ENCODE measurements around the gene SLC27A2.
A peak's percentile ranks its signal among the peaks of the same experiment; 100 is the strongest.

Gene SLC27A2

DNA sequence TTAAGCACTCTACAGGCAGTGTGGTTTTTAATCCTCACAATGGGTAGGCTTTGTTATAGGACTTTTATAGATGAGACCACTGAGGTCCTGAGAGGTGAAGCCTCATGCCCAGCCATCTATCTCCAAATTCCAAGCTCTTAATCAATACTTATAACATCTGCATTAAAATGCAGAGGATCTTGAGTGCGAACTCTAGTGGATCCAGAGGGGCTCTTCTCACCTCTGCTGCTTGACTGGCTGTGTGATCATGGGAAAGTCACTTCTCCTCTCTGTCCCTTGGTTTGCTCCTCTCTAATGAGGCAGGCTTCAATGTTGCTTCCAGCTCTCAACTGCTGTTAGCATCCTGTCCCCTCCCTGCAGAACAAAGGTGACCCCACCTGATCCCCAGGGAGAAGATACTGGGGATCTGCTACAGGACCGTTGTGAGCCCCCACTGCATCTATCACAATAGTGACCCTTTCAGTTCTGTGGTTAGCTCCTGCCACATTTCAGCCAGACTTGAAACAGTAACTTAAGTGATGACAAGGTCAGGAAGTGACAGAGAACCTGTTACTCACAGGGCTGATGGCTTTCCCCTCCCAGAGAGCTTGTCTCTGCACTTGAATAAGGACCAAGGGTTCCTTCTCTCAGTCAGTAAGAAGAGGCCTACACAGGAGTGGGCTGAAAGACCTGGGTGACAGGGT, 1.3 kb downstream of the SLC27A2 start:
- H2AFZ ChIP-seq (ENCODE audit: low read depth, low read length, severe bottlenecking), result no peak overlapping the region
- H3K27me3 ChIP-seq (ENCODE audit: low read length), result no peaks in the 10 kb centered on the region
- no peak overlapping the region for H3K9ac ChIP-seq (ENCODE audit: low read length)
- H3K9me3 ChIP-seq (ENCODE audit: insufficient read depth, low read length), result no peaks in the 10 kb centered on the region
- no peaks in the 10 kb centered on the region for H4K20me1 ChIP-seq (ENCODE audit: low read depth, low read length)
- H3K79me2 ChIP-seq (ENCODE audit: insufficient read depth, low read length), result no peaks in the 10 kb centered on the region
- H3K27ac ChIP-seq (ENCODE audit: low read depth, low read length), result no peak overlapping the region
- H3K4me3 ChIP-seq (ENCODE audit: insufficient read depth, low read length, poor library complexity, severe bottlenecking), result peak overlapping the region; percentile 26
- no peaks in the 10 kb centered on the region for H3K9me2 ChIP-seq (replicated peaks; ENCODE audit: insufficient read depth, low read length)
- H3F3A ChIP-seq (ENCODE audit: insufficient read depth), result no peaks in the 10 kb centered on the region
- peak overlapping the region; percentile 42 for H3K4me2 ChIP-seq (ENCODE audit: low read depth, low read length, poor library complexity, severe bottlenecking)
- no peaks in the 10 kb centered on the region for H3K36me3 ChIP-seq (ENCODE audit: low read length)
- no peak for TF ChIP-seq EZH2phosphoT487 (conservative IDR thresholded peaks at IDR 0.05; ENCODE audit: low read length)
- no peak for TF ChIP-seq CTCF (IDR thresholded peaks at IDR 0.05; ENCODE audit: insufficient read depth, low read length, poor library complexity, severe bottlenecking)

GRCh38 chr15:50184863-50185504, 3.0 kb downstream of the SLC27A2 start:
- H2AFZ ChIP-seq (ENCODE audit: low read depth, low read length, severe bottlenecking), result no peak overlapping the region
- no peak for TF ChIP-seq EZH2phosphoT487 (conservative IDR thresholded peaks at IDR 0.05; ENCODE audit: low read length)

GRCh38 chr15:50186090-50186489, 4.1 kb downstream of the SLC27A2 start:
- H3K4me2 ChIP-seq (ENCODE audit: low read depth, low read length, poor library complexity, severe bottlenecking), result no peak overlapping the region
- H3K4me3 ChIP-seq (ENCODE audit: insufficient read depth, low read length, poor library complexity, severe bottlenecking), result no peak overlapping the region
- H3K79me2 ChIP-seq (ENCODE audit: insufficient read depth, low read length), result no peaks in the 10 kb centered on the region
- no peaks in the 10 kb centered on the region for H3F3A ChIP-seq (ENCODE audit: insufficient read depth)
- no peak overlapping the region for H2AFZ ChIP-seq (ENCODE audit: low read depth, low read length, severe bottlenecking)
- H3K27me3 ChIP-seq (ENCODE audit: low read length), result no peaks in the 10 kb centered on the region
- H4K20me1 ChIP-seq (ENCODE audit: low read depth, low read length), result no peaks in the 10 kb centered on the region
- no peaks in the 10 kb centered on the region for H3K36me3 ChIP-seq (ENCODE audit: low read length)
- no peak overlapping the region for H3K27ac ChIP-seq (ENCODE audit: low read depth, low read length)
- no peak for TF ChIP-seq EZH2phosphoT487 (conservative IDR thresholded peaks at IDR 0.05; ENCODE audit: low read length)
- TF ChIP-seq CTCF (IDR thresholded peaks at IDR 0.05; ENCODE audit: insufficient read depth, low read length, poor library complexity, severe bottlenecking), result no peak
- no peaks in the 10 kb centered on the region for H3K9me3 ChIP-seq (ENCODE audit: insufficient read depth, low read length)
- H3K9ac ChIP-seq (ENCODE audit: low read length), result no peak overlapping the region
- H3K9me2 ChIP-seq (replicated peaks; ENCODE audit: insufficient read depth, low read length), result no peaks in the 10 kb centered on the region

More at GRCh38 chr15:50184863-50185504, 3.0 kb downstream of the SLC27A2 start:
- no peak overlapping the region for H3K4me3 ChIP-seq (ENCODE audit: insufficient read depth, low read length, poor library complexity, severe bottlenecking)
- no peaks in the 10 kb centered on the region for H4K20me1 ChIP-seq (ENCODE audit: low read depth, low read length)
- H3K9ac ChIP-seq (ENCODE audit: low read length), result no peak overlapping the region
- H3K4me2 ChIP-seq (ENCODE audit: low read depth, low read length, poor library complexity, severe bottlenecking), result no peak overlapping the region
- no peaks in the 10 kb centered on the region for H3K36me3 ChIP-seq (ENCODE audit: low read length)
- H3K9me2 ChIP-seq (replicated peaks; ENCODE audit: insufficient read depth, low read length), result no peaks in the 10 kb centered on the region
- H3K27ac ChIP-seq (ENCODE audit: low read depth, low read length), result no peak overlapping the region
- H3F3A ChIP-seq (ENCODE audit: insufficient read depth), result no peaks in the 10 kb centered on the region
- H3K9me3 ChIP-seq (ENCODE audit: insufficient read depth, low read length), result no peaks in the 10 kb centered on the region
- no peaks in the 10 kb centered on the region for H3K79me2 ChIP-seq (ENCODE audit: insufficient read depth, low read length)
- no peaks in the 10 kb centered on the region for H3K27me3 ChIP-seq (ENCODE audit: low read length)

DNA sequence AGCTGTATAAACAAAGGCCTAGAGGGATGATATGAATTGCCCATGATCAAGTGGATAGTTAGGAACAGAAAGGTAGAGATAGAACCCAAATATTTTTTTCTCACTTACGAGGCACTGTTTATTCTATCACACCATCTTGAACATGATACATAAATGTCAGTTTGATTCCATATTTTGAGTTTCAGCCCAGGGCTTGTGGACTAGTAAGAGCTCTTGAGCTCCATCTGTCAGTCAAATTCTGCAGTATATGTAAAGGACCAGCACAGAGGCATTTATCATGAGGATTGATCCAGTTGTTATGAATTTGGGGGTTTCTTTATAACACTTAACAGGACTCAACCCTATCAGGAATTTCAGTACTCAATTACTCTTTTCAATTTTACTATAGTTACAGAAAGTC, 4.8 kb downstream of the SLC27A2 start:
- no peaks in the 10 kb centered on the region for H3K9me2 ChIP-seq (replicated peaks; ENCODE audit: insufficient read depth, low read length)
- H3K4me3 ChIP-seq (ENCODE audit: insufficient read depth, low read length, poor library complexity, severe bottlenecking), result no peak overlapping the region
- H3K79me2 ChIP-seq (ENCODE audit: insufficient read depth, low read length), result no peaks in the 10 kb centered on the region
- no peaks in the 10 kb centered on the region for H3K9me3 ChIP-seq (ENCODE audit: insufficient read depth, low read length)
- H3K9ac ChIP-seq (ENCODE audit: low read length), result no peak overlapping the region
- TF ChIP-seq CTCF (IDR thresholded peaks at IDR 0.05; ENCODE audit: insufficient read depth, low read length, poor library complexity, severe bottlenecking), result no peak
- no peak for TF ChIP-seq EZH2phosphoT487 (conservative IDR thresholded peaks at IDR 0.05; ENCODE audit: low read length)
- no peaks in the 10 kb centered on the region for H3K27me3 ChIP-seq (ENCODE audit: low read length)
- H3F3A ChIP-seq (ENCODE audit: insufficient read depth), result no peaks in the 10 kb centered on the region
- no peak overlapping the region for H2AFZ ChIP-seq (ENCODE audit: low read depth, low read length, severe bottlenecking)
- H3K4me2 ChIP-seq (ENCODE audit: low read depth, low read length, poor library complexity, severe bottlenecking), result no peak overlapping the region
- H4K20me1 ChIP-seq (ENCODE audit: low read depth, low read length), result no peaks in the 10 kb centered on the region
- no peaks in the 10 kb centered on the region for H3K36me3 ChIP-seq (ENCODE audit: low read length)
- H3K27ac ChIP-seq (ENCODE audit: low read depth, low read length), result no peak overlapping the region

All from SU-DHL-6 (cell line).